ENCODE data around the gene LRRC41. TPM values are rescaled to one million over a fixed set of nuclear protein-coding genes. Genes with fewer than 3 reads are reported as not detected.

The LRRC41 gene
- total RNA-seq, 2 experiments from 2014 or later: 36.8 to 48.8 TPM

DNA sequence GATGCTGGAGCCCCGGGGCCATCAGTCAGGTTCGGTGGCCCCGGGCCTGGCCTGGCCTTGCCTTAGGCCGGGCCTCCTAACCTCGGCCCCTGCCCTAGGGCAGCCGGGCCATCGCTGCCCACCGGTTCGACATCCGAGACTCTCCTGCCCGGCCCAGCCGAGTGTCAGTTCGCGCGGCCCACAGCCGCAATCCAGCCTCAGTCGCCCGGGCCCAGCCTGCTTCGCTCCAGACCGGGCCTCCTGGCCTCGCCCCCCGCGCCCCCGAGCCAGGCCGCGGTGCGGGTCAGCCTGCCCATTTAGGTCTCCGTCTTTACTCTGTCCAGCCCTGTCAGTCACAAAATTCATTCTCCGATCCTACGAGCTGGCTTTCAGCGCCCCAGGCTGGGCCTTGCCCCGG, 777 bp downstream of the LRRC41 start:
- ChIA-PET CTCF (ENCODE audit: unreplicated experiment) (interaction anchor here (1.0 to 2.1 kb wide), 4 partner anchors 15 to 37 kb away, joined by 4 to 10 read pairs (median 4); no protein-coding TSS in a partner anchor), POLR2A (interaction anchor here (0.6 to 3.7 kb wide), 9 partner anchors 12 to 59 kb away, joined by 3 to 34 read pairs (median 4); no protein-coding TSS in a partner anchor)
- Histone ChIP-seq H3K9me2 (ENCODE audit: insufficient read depth, low read length) (no peaks in the 10 kb centered on the region), H4K20me1 (ENCODE audit: insufficient read depth, low read length) (peaks cover 19% of the 10 kb centered on the region), H3K4me2 (ENCODE audit: low read length) (peak overlapping the region; percentile 72), H3K4me1 (ENCODE audit: insufficient read depth, low read length, poor library complexity, severe bottlenecking) (peaks cover 34% of the 10 kb centered on the region), H3K4me3 (ENCODE audit: low read depth, low read length, poor library complexity, severe bottlenecking) (peak overlapping the region; percentile 95), H3K27ac (ENCODE audit: low read depth, low read length, poor library complexity, severe bottlenecking) (peak overlapping the region; percentile 76), H3K79me2 (ENCODE audit: insufficient read depth, low read depth, low read length) (peaks cover 70% of the 10 kb centered on the region), H3K36me3 (ENCODE audit: insufficient read depth, low read length) (peaks cover 43% of the 10 kb centered on the region), H3K9me3 (ENCODE audit: low read length) (no peaks in the 10 kb centered on the region), H2AFZ (ENCODE audit: low read length) (peak overlapping the region; percentile 71)
- intact Hi-C loops (cut with micrococcal nuclease; ENCODE audit: unreplicated experiment): loop anchor here (1.0 to 2.0 kb wide), 4 partner anchors 30 to 55 kb away; partner anchors contain the start of genes NSUN4 and RAD54L
- no peak for DNase-seq (ENCODE audit: low spot score)
- TF ChIP-seq EZH2phosphoT487 (IDR thresholded peaks at IDR 0.05; ENCODE audit: borderline replicate concordance, low read depth, low read length): no peak
- TF ChIP-seq, protein P1, sequence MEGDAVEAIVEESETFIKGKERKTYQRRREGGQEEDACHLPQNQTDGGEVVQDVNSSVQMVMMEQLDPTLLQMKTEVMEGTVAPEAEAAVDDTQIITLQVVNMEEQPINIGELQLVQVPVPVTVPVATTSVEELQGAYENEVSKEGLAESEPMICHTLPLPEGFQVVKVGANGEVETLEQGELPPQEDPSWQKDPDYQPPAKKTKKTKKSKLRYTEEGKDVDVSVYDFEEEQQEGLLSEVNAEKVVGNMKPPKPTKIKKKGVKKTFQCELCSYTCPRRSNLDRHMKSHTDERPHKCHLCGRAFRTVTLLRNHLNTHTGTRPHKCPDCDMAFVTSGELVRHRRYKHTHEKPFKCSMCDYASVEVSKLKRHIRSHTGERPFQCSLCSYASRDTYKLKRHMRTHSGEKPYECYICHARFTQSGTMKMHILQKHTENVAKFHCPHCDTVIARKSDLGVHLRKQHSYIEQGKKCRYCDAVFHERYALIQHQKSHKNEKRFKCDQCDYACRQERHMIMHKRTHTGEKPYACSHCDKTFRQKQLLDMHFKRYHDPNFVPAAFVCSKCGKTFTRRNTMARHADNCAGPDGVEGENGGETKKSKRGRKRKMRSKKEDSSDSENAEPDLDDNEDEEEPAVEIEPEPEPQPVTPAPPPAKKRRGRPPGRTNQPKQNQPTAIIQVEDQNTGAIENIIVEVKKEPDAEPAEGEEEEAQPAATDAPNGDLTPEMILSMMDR (conservative IDR thresholded peaks at IDR 0.05; ENCODE audit: low read length): no peak
- BruUV-seq (replicated peaks): no TSS peak

DNA sequence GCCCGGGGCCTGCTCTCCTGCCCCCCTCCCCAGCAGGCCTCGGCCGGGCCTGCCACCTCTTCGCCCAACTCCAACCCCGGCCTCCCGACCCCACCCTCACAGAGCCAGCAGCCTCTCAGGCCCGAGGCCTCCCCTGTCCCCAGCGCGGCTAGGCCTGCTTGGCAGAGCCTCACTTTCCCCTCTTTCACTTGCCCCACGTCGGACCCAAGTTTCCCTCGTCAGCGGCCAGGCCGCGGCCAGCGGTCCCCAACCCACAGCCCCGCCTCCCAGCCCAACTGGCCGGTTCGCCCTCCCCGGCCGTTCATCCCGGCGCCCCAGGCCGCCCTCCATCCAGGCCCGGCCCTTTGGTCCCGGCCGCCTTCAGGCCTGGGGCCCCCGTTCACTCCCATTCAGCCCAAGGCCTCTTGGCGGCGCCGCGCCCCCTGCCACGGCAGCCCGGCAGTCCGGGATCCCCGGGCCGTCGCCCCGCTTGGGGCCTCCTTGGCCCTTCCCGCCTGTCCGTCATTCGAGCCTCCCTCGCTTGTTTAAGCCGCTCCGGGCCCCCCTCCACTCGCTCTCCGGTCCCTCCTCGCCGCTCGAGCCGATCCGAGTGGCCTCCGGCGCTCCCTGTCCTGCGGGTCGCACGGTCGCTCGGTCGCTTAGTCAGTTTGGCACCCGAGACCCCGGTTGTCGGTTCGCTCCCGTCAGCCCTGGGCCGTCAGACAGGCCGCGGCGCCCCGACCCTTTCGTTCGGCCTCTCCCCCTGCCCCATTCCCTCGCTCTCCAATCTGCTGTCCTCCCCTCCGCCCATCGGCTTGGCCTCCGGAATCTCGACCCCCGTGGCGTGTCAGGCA, 1.4 kb downstream of the LRRC41 start:
- Histone ChIP-seq H3K4me2 (ENCODE audit: low read length) (peak overlapping the region; percentile 72), H3K4me3 (ENCODE audit: low read depth, low read length, poor library complexity, severe bottlenecking) (peak overlapping the region; percentile 95), H3K27ac (ENCODE audit: low read depth, low read length, poor library complexity, severe bottlenecking) (peak overlapping the region; percentile 76), H3K4me1 (ENCODE audit: insufficient read depth, low read length, poor library complexity, severe bottlenecking) (peaks cover 28% of the 10 kb centered on the region), H2AFZ (ENCODE audit: low read length) (peak overlapping the region; percentile 71), H4K20me1 (ENCODE audit: insufficient read depth, low read length) (peaks cover 13% of the 10 kb centered on the region), H3K79me2 (ENCODE audit: insufficient read depth, low read depth, low read length) (peaks cover 64% of the 10 kb centered on the region), H3K9me2 (ENCODE audit: insufficient read depth, low read length) (no peaks in the 10 kb centered on the region), H3K9me3 (ENCODE audit: low read length) (no peaks in the 10 kb centered on the region), H3K36me3 (ENCODE audit: insufficient read depth, low read length) (peaks cover 43% of the 10 kb centered on the region)
- ChIA-PET CTCF (ENCODE audit: unreplicated experiment) (interaction anchor here (1.0 kb wide), 1 partner anchor 38 kb away, joined by 4 read pairs; no protein-coding TSS in a partner anchor), POLR2A (interaction anchor here (3.7 kb wide), 1 partner anchor 26 kb away, joined by 34 read pairs; no protein-coding TSS in a partner anchor)
- intact Hi-C loops (cut with micrococcal nuclease; ENCODE audit: unreplicated experiment): loop anchor here (1.0 to 2.0 kb wide), 3 partner anchors 31 to 46 kb away; partner anchors contain the start of gene NSUN4
- DNase-seq (ENCODE audit: low spot score): peak; percentile 86
- TF ChIP-seq, protein P1 (conservative IDR thresholded peaks at IDR 0.05; ENCODE audit: low read length): peak; percentile 69
- TF ChIP-seq EZH2phosphoT487 (IDR thresholded peaks at IDR 0.05; ENCODE audit: borderline replicate concordance, low read depth, low read length): no peak
- no TSS peak for BruUV-seq (replicated peaks)

Data from OCI-LY7 (cell line).